H1 (cell line): ENCODE results near the gene MSANTD7. TPM values are rescaled to one million over a fixed set of nuclear protein-coding genes. Genes with fewer than 3 reads are reported as not detected.

ENCODE experiments used
- CTCF ChIA-PET: fragments of 300-600 bp; sonication (Branson Sonifier 250); formaldehyde crosslinking; loops from one replicate; lab custom pipeline; 2021; ENCODE audit not compliant: partially characterized antibody; lab: Charles Lee
- POLR2A ChIA-PET: fragments of 300-600 bp; sonication (Branson Sonifier 250); formaldehyde crosslinking; loops from one replicate; lab custom pipeline; 2021; ENCODE audit warnings: inconsistent platforms; ENCODE audit not compliant: partially characterized antibody; lab: Charles Lee
- DNase-seq, 2 experiments: peaks; one replicate each; pipeline versions ENCODE4 v3.0.0 to v3.0.0-alpha.2; 2010 to 2022; ENCODE audit warnings: low spot score in 2 of 2, low read depth in 1 of 2, mixed read lengths in 1 of 2
- FAIRE-seq: peaks from 2 replicates; lab custom pipeline; 2011; peaks lifted over from hg19 to GRCh38; lab: Jason Lieb, UNC
- H2AFZ ChIP-seq: 2 replicates; pipeline ENCODE4 v1.8.1; 2012; ENCODE audit warnings: low read length, inconsistent platforms
- H2AK5ac ChIP-seq: 2 replicates; pipeline ENCODE4 v1.6.1; 2013; ENCODE audit warnings: low read depth, low read length
- H2BK120ac ChIP-seq: replicated peaks from 2 replicates; pipeline ENCODE3; 2013; ENCODE audit warnings: low read depth, low read length, inconsistent platforms
- H2BK12ac ChIP-seq: 2 replicates; pipeline ENCODE4 v1.6.1; 2013; ENCODE audit warnings: low read depth, low read length
- H2BK15ac ChIP-seq: 2 replicates; pipeline ENCODE4 v1.6.1; 2013; ENCODE audit warnings: low read length
- H2BK20ac ChIP-seq: 2 replicates; pipeline ENCODE4 v1.6.1; 2013; ENCODE audit warnings: low read length
- H2BK5ac ChIP-seq: 2 replicates; pipeline ENCODE4 v1.6.1; 2013; ENCODE audit warnings: low read depth, low read length
- H3K14ac ChIP-seq: 2 replicates; pipeline ENCODE4 v1.6.1; 2013; ENCODE audit warnings: inconsistent platforms; ENCODE audit not compliant: insufficient read length
- H3K18ac ChIP-seq: 2 replicates; pipeline ENCODE4 v1.6.1; 2013; ENCODE audit warnings: low read length; ENCODE audit errors: extremely low read depth
- H3K23ac ChIP-seq: 2 replicates; pipeline ENCODE4 v1.6.1; 2013; ENCODE audit warnings: inconsistent platforms; ENCODE audit not compliant: insufficient read length
- H3K23me2 ChIP-seq: 2 replicates; pipeline ENCODE4 v1.6.1; 2013; ENCODE audit warnings: low read depth, low read length
- H3K27ac ChIP-seq: 2 replicates; pipeline ENCODE4 v1.6.1; 2011; ENCODE audit warnings: low read depth, low read length, inconsistent platforms
- H3K27me3 ChIP-seq, 4 experiments: replicated peaks in 1 of 4; 1 replicate in 1 of 4; 2 replicates in 3 of 4; pipeline versions ENCODE4 v1.6.1 to v1.8.1; 2011 to 2013; ENCODE audit warnings: low read length in 3 of 4, mild to moderate bottlenecking in 3 of 4, inconsistent platforms in 2 of 4, mixed read lengths in 2 of 4, moderate library complexity in 1 of 4; ENCODE audit not compliant: control insufficient read depth in 3 of 4, insufficient read depth in 3 of 4; ENCODE audit errors: extremely low read depth in 1 of 4
- H3K36me3 ChIP-seq, 4 experiments: 2 replicates each; pipeline versions ENCODE4 v1.6.1 to v1.8.1; 2011 to 2013; ENCODE audit warnings: mild to moderate bottlenecking in 4 of 4, low read length in 3 of 4, moderate library complexity in 2 of 4, control low read depth in 1 of 4, inconsistent platforms in 1 of 4; ENCODE audit not compliant: insufficient read depth in 4 of 4, control insufficient read depth in 2 of 4
- H3K4ac ChIP-seq: replicated peaks from 2 replicates; pipeline ENCODE3; 2013; ENCODE audit warnings: low read length, low read depth, mixed read lengths, inconsistent platforms; ENCODE audit not compliant: insufficient read length
- H3K4me1 ChIP-seq, 4 experiments: replicated peaks in 1 of 4; 1 replicate in 1 of 4; 2 replicates in 3 of 4; pipeline versions ENCODE4 v1.6.1 to v1.8.1; 2011 to 2013; ENCODE audit warnings: low read length in 3 of 4, inconsistent platforms in 2 of 4, mixed read lengths in 1 of 4; ENCODE audit not compliant: insufficient read depth in 4 of 4, control insufficient read depth in 3 of 4
- H3K4me2 ChIP-seq, 2 experiments: 2 replicates each; pipeline versions ENCODE4 v1.6.1 to v1.8.1; 2011 to 2013; ENCODE audit warnings: low read depth in 2 of 2, low read length in 2 of 2, control low read depth in 1 of 2, inconsistent platforms in 1 of 2, mild to moderate bottlenecking in 1 of 2; ENCODE audit not compliant: insufficient read depth in 1 of 2
- H3K4me3 ChIP-seq, 4 experiments: fragments of 200-600, 300-600 bp in 1 of 4; sonication (generic), shearing (Covaris generic), sonication (Bioruptor Twin) in 1 of 4; 2 replicates each; pipeline versions ENCODE4 v1.5.1 to v1.8.1; 2011 to 2016; ENCODE audit warnings: low read length in 4 of 4, low read depth in 3 of 4, control low read depth in 2 of 4, inconsistent platforms in 2 of 4, mild to moderate bottlenecking in 2 of 4, mixed read lengths in 1 of 4, moderate library complexity in 1 of 4; ENCODE audit not compliant: insufficient read depth in 2 of 4; ENCODE audit errors: extremely low read depth in 1 of 4
- H3K56ac ChIP-seq: replicated peaks from 2 replicates; pipeline ENCODE3; 2013; ENCODE audit warnings: low read depth, mild to moderate bottlenecking, mixed read lengths, low read length, inconsistent platforms; ENCODE audit not compliant: insufficient read length
- H3K79me1 ChIP-seq: 2 replicates; pipeline ENCODE4 v1.6.1; 2013; ENCODE audit warnings: low read depth, low read length, control low read depth
- H3K79me2 ChIP-seq, 2 experiments: 2 replicates each; pipeline versions ENCODE4 v1.6.1 to v1.8.1; 2012 to 2013; ENCODE audit warnings: low read length in 2 of 2, mild to moderate bottlenecking in 2 of 2, inconsistent platforms in 1 of 2; ENCODE audit not compliant: insufficient read depth in 2 of 2, control insufficient read depth in 1 of 2
- H3K9ac ChIP-seq, 4 experiments: replicated peaks in 1 of 4; 1 replicate in 1 of 4; 2 replicates in 3 of 4; pipeline versions ENCODE4 v1.6.1 to v1.8.1; 2011 to 2013; ENCODE audit warnings: low read depth in 3 of 4, low read length in 3 of 4, control low read depth in 2 of 4, mild to moderate bottlenecking in 2 of 4, moderate library complexity in 2 of 4, inconsistent platforms in 1 of 4; ENCODE audit errors: extremely low read depth in 1 of 4
- H3K9me3 ChIP-seq, 2 experiments: 2 replicates each; pipeline versions ENCODE4 v1.6.1 to v1.8.1; 2012 to 2013; ENCODE audit warnings: mild to moderate bottlenecking in 2 of 2, moderate library complexity in 2 of 2, control low read depth in 1 of 2, inconsistent platforms in 1 of 2, low read depth in 1 of 2, low read length in 1 of 2, mixed read lengths in 1 of 2; ENCODE audit not compliant: insufficient read depth in 2 of 2
- H4K20me1 ChIP-seq, 2 experiments: replicated peaks in 1 of 2; 2 replicates each; pipeline versions ENCODE3 to v1.8.1; 2011 to 2013; ENCODE audit warnings: inconsistent platforms in 2 of 2, low read length in 2 of 2, mild to moderate bottlenecking in 1 of 2; ENCODE audit not compliant: insufficient read depth in 2 of 2, control insufficient read depth in 1 of 2
- H4K5ac ChIP-seq: 2 replicates; pipeline ENCODE4 v1.6.1; 2013; ENCODE audit warnings: low read length, low read depth, mixed read lengths, inconsistent platforms; ENCODE audit not compliant: insufficient read length
- H4K8ac ChIP-seq: 2 replicates; pipeline ENCODE4 v1.8.0; 2013; ENCODE audit warnings: mild to moderate bottlenecking, moderate library complexity, low read length, inconsistent platforms; ENCODE audit not compliant: insufficient read depth; ENCODE audit errors: extremely low read depth
- H4K91ac ChIP-seq: replicated peaks from 2 replicates; pipeline ENCODE3; 2013; ENCODE audit warnings: low read length, mixed read lengths, inconsistent platforms; ENCODE audit not compliant: insufficient read length
- CBX8 ChIP-seq: fragments of 300-800, 300-1000 bp; sonication (generic); IDR thresholded peaks from 2 replicates; pipeline ENCODE4 v1.7.1; 2016; ENCODE audit warnings: low read depth, low read length, borderline replicate concordance
- GTF2F1 ChIP-seq: IDR thresholded peaks from 2 replicates; pipeline ENCODE4 v1.6.1; 2012; ENCODE audit warnings: low read depth, low read length, improper control_type of control experiment, borderline replicate concordance
- HDAC6 ChIP-seq: IDR thresholded peaks from one replicate; pipeline ENCODE4 v1.7.1; 2012; ENCODE audit warnings: low read depth, mild to moderate bottlenecking, inconsistent platforms, low read length, moderate library complexity
- JUN ChIP-seq: IDR thresholded peaks from 2 replicates; pipeline ENCODE4 v1.6.1; 2011; ENCODE audit warnings: low read depth, mild to moderate bottlenecking, improper control_type of control experiment, low read length
- JUND ChIP-seq: IDR thresholded peaks from 2 replicates; pipeline ENCODE4 v1.6.1; 2011; ENCODE audit warnings: mild to moderate bottlenecking, improper control_type of control experiment, low read length
- KDM5A ChIP-seq: fragments of 200-600 bp; IDR thresholded peaks from 2 replicates; pipeline ENCODE4 v1.7.1; 2012; ENCODE audit warnings: mild to moderate bottlenecking, low read length, inconsistent platforms, mixed read lengths
- PHF8 ChIP-seq: fragments of 200-600 bp; sonication (generic); conservative IDR thresholded peaks from 2 replicates; pipeline ENCODE4 v1.7.1; 2012; ENCODE audit warnings: low read depth, mild to moderate bottlenecking, inconsistent platforms, low read length, moderate library complexity
- RFX5 ChIP-seq: IDR thresholded peaks from 2 replicates; pipeline ENCODE4 v1.6.1; 2011; ENCODE audit warnings: low read depth, low read length, improper control_type of control experiment, borderline replicate concordance
- RNF2 ChIP-seq: fragments of 200-900, 300-1000 bp; sonication (generic); IDR thresholded peaks from 2 replicates; pipeline ENCODE4 v1.7.1; 2016; ENCODE audit warnings: borderline replicate concordance, low read depth, mild to moderate bottlenecking, antibody characterized with exemption, low read length; ENCODE audit not compliant: poor library complexity, severe bottlenecking; ENCODE audit errors: missing control alignments
- RXRA ChIP-seq: IDR thresholded peaks from 2 replicates; pipeline ENCODE4 v1.6.1; 2011; ENCODE audit warnings: low read depth, mild to moderate bottlenecking, low read length, moderate library complexity; ENCODE audit not compliant: insufficient read depth
- SIN3A ChIP-seq, 2 experiments: IDR thresholded peaks in 1 of 2; conservative IDR thresholded peaks in 1 of 2; 2 replicates each; pipeline ENCODE4 v1.6.1; 2011 to 2012; ENCODE audit warnings: low read length in 2 of 2, improper control_type of control experiment in 1 of 2, low read depth in 1 of 2, mild to moderate bottlenecking in 1 of 2
- TBP ChIP-seq: IDR thresholded peaks from 2 replicates; pipeline ENCODE4 v1.6.1; 2011; ENCODE audit warnings: low read depth, low read length, improper control_type of control experiment
- WGBS, 2 experiments: shearing (Covaris generic) in 1 of 2; methylation state at CpG; one replicate each; pipeline versions ENCODE4 v1.1.6 to v1.1.7; 2013 to 2015; ENCODE audit warnings: low lambda C conversion rate in 2 of 2, mixed read lengths in 2 of 2, inconsistent platforms in 1 of 2, low coverage in 1 of 2, missing lambda C conversion rate in 1 of 2; ENCODE audit not compliant: insufficient replicate concordance in 2 of 2, insufficient coverage in 1 of 2, insufficient read length in 1 of 2; ENCODE audit errors: extremely low coverage in 1 of 2, missing lambda C conversion rate in 1 of 2; 5-methylcytosine and 5-hydroxymethylcytosine counted together
- polyA plus RNA-seq, 7 experiments: library from polyadenylated mRNA; depleted of rRNA in 3 of 7; stranded (reverse) in 5 of 7; unstranded in 2 of 7; fragments of >200 nt in 5 of 7; fragments of 200-250 nt in 2 of 7; gene quantifications; 1 replicate in 5 of 7; 2 replicates in 1 of 7; 4 replicates in 1 of 7; pipeline versions ENCODE4 v1.2.1 to v1.2.3, GENCODE V29; 2011 to 2013; ENCODE audit warnings: missing spikeins in 2 of 7, mixed read lengths in 2 of 7
- total RNA-seq: library from RNA; stranded (reverse); fragmentation: NEBNext Ultra II Directional; extraction: Animal tissue kit (Norgen Biotek cat#: 25700); gene quantifications from 2 replicates; pipeline ENCODE4 v1.2.1, GENCODE V29; 2021
- TF ChIP-seq, protein P1 (sequence below): IDR thresholded peaks from 2 replicates; pipeline ENCODE4 v1.6.1; 2012; ENCODE audit warnings: inconsistent platforms

MSANTD7 gene
- total and polyA plus RNA-seq, 2 of the 8 experiments (the other 6 are each of a cell fraction or from before 2014, with no cell fraction given), result 5.0 to 15.2 TPM

DNA sequence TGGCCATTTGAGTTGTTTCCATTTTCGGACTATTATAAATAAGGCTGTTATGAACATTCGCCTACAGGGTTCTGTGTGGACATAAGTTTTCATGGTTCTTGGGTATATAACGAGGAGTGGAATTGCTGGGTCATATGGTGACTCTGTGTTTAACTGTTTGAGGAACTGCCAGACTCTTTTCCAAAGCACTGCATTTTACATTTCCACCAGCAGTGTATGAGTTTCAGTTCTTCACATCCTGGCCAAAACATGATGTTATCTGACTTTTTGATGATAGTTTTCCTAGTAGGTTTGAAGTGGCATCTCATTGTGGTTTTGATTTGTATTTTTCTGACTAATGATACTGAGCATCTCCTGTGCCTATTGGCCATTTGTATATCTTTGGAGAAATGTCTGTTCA, 46.0 kb downstream of the MSANTD7 start:
- Histone ChIP-seq H3K23me2 (peaks cover 3% of the 10 kb centered on the region; the same call in 1 of the 2 replicates), H4K91ac (no peak overlapping the region), H3K9me3 (no peaks in the 10 kb centered on the region), H3K27me3 (no peaks in the 10 kb centered on the region), H3K14ac (no peak overlapping the region), H3K23ac (no peak overlapping the region), H3K18ac (no peak overlapping the region), H3K4me3 (no peak overlapping the region), H3K4me1 (peaks cover 0 to 3% (median 0%) of the 10 kb centered on the region in 4 experiments; a peak in 1 of 7 replicates), H2AK5ac (no peak overlapping the region), H2AFZ (no peak overlapping the region), H3K4ac (no peak overlapping the region), H3K56ac (no peak overlapping the region), H2BK15ac (no peak overlapping the region), H2BK20ac (no peak overlapping the region), H3K9ac (no peak overlapping the region), H3K27ac (no peak overlapping the region), H3K36me3 (peaks cover 6 to 34% (median 15%) of the 10 kb centered on the region in 4 experiments; a peak in 7 of 8 replicates), H3K4me2 (no peak overlapping the region), H2BK12ac (no peak overlapping the region), H4K8ac (no peak overlapping the region), H2BK5ac (no peak overlapping the region), H3K79me2 (peaks cover 32 to 96% of the 10 kb centered on the region in 2 experiments), H4K5ac (no peak overlapping the region), H2BK120ac (no peak overlapping the region), H3K79me1 (peaks cover 12% of the 10 kb centered on the region), H4K20me1 (peaks cover 23 to 38% of the 10 kb centered on the region in 2 experiments)
- DNase-seq (no peak), FAIRE-seq (no peak)
- ChIA-PET POLR2A (no interaction called here), CTCF (no interaction called here)
- WGBS, 2 experiments, result 93% methylated on average over 3 of the region's 3 CpGs; no CpG with 5 or more reads in 1 of the 2 experiments
- TF ChIP-seq RXRA, result no peak
- TF ChIP-seq JUN, result no peak
- no peak for TF ChIP-seq CBX8
- no peak for TF ChIP-seq KDM5A
- TF ChIP-seq HDAC6, result no peak
- no peak for TF ChIP-seq RFX5
- TF ChIP-seq, protein P1, sequence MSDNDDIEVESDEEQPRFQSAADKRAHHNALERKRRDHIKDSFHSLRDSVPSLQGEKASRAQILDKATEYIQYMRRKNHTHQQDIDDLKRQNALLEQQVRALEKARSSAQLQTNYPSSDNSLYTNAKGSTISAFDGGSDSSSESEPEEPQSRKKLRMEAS, result no peak
- TF ChIP-seq RNF2, result no peak
- TF ChIP-seq PHF8, result no peak
- no peak for TF ChIP-seq JUND
- TF ChIP-seq SIN3A (conservative IDR thresholded peaks at IDR 0.05 in 1 of 2, IDR thresholded peaks at IDR 0.05 in 1 of 2; ENCODE audit: low read depth in 1 of 2, low read length in 2 of 2), result no peak
- TF ChIP-seq TBP, result no peak
- no peak for TF ChIP-seq GTF2F1
